GM21723 (cell line): ENCODE measurements around the gene CABLES2.

ENCODE experiments used
- ATAC-seq: cut with Tn5 transposase; IDR thresholded peaks from one replicate; pipeline ENCODE4 v1.9.1; 2021; ENCODE audit warnings: mild to moderate bottlenecking, moderate library complexity; ENCODE audit not compliant: unreplicated experiment

The CABLES2 gene

DNA sequence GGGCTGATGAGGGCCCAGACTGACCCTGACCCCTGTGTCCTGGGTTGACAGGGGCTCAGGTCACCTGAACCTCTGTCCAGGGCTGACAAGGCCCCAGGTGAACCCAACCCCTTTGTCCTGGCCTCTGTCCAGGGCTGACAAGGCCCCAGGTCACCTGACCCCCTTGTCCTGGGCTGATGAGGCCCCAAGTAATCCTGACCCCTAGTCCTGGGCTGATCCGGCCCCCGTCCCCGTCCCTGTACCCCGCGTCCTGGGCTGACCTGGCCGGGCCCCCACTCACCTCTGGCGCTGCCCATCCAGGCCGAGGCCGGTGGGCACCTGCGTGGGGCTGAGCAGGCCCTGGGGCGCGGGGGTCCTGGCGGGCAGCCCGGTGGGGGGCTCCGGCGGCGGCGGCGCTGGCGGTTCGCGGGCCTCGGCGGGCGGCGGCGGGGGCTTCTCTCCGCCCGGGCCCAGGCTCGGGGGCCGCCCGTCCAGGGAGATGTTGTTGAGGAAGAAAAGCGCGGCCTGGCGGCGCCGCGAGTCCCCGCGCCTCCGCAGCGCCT lies 379 bp downstream of the CABLES2 start:
- no peak for ATAC-seq

GRCh38 chr20:62405981-62406513 lies 1.0 kb downstream of the CABLES2 start:
- ATAC-seq = no peak

- no peak for ATAC-seq
These were observed 1.7 kb downstream of the CABLES2 start for GRCh38 chr20:62405108-62405980.

DNA sequence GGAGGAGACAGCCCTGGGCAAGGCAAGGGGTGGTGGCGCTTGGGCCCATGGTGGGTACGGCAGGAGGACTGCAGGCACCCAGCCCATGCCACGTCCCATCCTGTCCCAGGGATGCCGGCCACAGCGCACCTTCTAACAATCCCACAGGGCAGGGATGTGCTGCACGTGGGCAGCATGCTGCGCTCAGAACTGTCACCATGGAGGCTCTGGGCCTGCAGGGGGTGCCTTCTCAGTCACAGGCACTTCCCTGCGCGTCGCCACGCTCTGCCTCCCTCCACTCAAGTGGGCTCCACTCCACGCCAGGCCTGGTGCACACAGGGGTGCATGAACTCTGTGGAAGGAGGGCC lies 2.4 kb downstream of the CABLES2 start:
- no peak for ATAC-seq

DNA sequence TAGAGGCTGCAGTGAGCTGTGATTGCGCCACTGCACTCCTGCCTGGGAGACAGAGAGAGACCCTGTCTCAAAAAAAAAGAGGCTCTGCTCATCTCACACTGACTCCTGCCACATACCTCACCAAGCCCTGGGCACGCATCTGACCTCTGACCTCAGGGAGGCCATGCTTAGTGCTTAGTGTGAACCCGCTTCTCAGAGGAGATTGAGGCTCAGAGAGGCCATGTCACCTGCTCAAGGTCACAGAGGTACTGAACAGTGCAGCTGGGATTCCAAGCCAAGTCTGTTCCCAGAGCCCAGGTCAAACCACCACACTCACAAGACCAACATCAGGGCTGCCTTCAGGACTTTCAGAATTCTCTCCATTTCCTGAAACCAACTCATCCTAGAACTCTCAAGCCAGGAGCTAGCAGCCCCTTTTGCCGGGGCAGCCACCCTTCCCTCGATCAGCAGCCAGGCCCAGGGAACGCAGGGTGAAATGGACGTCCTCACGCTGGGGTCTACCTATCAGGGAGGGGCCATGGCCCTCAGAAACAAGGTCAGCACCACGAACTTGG lies 2.9 kb downstream of the CABLES2 start:
- no peak for ATAC-seq

GRCh38 chr20:62403331-62403730 lies 3.8 kb downstream of the CABLES2 start:
- ATAC-seq = no peak

GRCh38 chr20:62402456-62403150 lies 4.5 kb downstream of the CABLES2 start:
- ATAC-seq = no peak

- no peak for ATAC-seq
These were observed 5.7 kb downstream of the CABLES2 start for GRCh38 chr20:62401331-62401779.

GRCh38 chr20:62400541-62400940 lies 6.5 kb downstream of the CABLES2 start:
- no peak for ATAC-seq

DNA sequence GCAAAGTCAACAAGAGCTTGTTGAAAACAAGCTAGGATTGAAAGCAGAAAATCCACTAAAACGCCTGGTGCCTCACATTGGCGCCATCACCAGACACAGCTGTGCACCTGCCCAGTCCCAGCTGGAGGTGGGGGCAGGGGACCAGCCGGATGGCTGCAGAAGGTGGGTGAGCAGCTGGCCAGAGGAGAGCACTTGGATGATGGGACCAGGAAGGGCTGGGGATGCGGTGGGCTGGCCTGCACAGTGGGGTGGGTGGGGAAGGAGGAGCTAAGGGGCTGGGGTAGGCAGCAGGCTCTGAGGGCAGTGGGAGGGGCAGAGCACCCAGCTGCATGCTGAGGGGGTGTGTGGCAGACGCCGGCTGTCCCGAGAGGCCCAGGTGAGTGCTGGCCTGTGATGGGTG lies 7.1 kb downstream of the CABLES2 start:
- no peak for ATAC-seq

DNA sequence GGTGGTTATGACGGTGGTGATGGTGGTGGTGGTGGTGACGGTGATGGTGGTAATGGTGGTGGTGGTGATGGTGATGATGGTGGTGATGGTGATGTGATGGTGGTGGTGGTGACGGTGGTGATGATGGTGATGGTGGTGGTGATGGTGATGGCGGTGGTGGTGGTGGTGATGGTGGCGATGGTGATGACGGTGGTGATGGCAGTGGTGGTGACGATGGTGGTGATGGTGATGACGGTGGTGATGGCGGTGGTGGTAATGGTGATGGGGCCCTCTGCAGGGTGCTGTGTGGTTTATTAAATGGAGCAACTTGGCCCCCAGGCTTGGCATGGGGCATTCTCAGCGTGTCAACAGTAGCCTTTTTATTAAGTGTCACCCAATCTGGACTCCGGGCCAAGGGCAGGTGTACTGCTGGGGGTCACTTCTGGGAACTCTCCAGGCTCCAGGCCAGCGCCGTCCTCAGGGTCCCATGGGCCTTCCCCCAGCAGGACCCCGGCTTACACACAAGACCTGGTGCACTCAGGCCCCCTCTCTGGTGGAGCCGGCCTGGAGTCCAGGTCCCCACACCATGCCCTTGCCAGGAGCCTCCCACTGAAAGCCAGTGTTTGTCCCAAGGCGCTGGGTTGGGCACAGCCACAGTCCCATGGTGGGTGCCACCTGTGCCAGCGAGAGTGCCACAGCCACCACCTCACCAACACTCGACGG lies 8.8 kb downstream of the CABLES2 start:
- ATAC-seq = no peak

- no peak for ATAC-seq
These were observed 10.5 kb downstream of the CABLES2 start for GRCh38 chr20:62396367-62397239.

DNA sequence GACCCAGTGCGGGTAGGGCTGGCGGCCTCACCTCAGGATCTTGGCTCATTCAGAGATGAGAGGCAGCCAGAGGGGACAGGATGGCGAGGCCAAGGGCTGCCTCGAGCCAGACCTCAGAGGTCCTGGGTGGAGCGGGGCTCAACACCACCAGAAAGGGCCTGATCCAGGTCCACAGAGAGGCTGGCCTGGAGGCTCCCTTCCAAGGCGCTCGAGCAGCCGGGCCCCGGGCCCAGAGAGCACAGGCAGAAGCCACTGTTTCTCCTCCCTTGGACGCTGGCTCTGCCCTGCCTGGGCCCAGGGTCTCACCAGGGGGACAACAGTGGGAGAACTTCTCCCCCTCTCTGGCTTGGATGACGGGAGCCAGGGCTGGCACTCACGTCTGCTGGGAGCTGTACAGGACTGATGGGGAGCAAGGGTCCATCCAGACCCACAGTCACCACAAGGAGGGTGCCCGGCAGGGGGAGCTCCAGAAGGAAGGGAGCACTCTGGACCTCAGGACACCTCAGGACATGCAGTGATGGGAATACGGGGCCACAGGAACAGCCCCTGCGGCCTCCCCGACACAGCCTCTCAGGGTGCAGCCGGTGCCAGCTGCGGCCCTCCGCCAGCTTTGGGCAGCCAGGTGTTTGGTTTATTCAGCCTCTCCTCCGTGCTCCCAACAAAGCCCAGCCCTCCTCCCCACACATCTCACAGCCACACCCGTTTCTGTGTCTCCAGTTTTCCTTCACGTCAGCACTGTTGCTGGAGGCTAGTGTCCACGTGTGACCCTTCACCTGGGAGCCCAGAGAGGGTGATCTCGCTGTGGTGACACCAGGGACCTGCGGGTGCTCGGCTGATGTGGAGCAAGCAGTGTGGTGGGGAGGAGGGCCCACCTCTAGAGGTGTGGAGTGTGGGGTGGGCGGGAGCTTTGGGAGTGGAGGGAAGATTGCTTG lies 11.5 kb downstream of the CABLES2 start:
- ATAC-seq = no peak

- no peak for ATAC-seq
These were observed 12.5 kb downstream of the CABLES2 start for GRCh38 chr20:62394248-62395245.

- no peak for ATAC-seq
These were observed 13.3 kb downstream of the CABLES2 start for GRCh38 chr20:62393830-62394229.

DNA sequence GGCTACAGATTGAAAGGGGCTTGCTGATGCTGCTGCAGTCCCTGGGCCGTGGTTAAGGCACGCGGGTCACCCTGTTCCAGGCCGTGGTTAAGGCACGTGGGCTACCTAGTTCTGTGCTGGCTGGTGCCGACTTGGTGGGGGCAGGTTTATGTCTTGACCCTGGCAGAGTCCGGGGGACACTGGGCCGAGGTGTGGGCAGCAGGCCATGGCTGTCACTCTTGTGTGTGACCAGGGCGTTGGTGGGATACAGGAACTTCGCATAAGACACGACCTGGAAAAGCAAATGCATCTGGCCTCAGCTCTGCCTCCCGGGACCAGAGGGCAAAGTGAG lies 13.8 kb downstream of the CABLES2 start:
- no peak for ATAC-seq

- ATAC-seq = no peak
These were observed 14.3 kb downstream of the CABLES2 start for GRCh38 chr20:62392621-62393334.
